OCI-LY3 (cell line): ENCODE data around the gene LSS.

Experiments used
- EZH2phosphoT487 ChIP-seq: fragments of 200-600 bp; shearing (Covaris generic); IDR thresholded peaks from 2 replicates; pipeline ENCODE4 v1.6.1; 2018; ENCODE audit warnings: antibody characterized with exemption, mixed run types, low read depth
- TF ChIP-seq, protein P1 (sequence below): fragments of 200-600, 300-600 bp; sonication (generic); IDR thresholded peaks from 2 replicates; pipeline ENCODE4 v1.5.1; 2014; ENCODE audit warnings: antibody characterized with exemption, low read length, low read depth

DNA sequence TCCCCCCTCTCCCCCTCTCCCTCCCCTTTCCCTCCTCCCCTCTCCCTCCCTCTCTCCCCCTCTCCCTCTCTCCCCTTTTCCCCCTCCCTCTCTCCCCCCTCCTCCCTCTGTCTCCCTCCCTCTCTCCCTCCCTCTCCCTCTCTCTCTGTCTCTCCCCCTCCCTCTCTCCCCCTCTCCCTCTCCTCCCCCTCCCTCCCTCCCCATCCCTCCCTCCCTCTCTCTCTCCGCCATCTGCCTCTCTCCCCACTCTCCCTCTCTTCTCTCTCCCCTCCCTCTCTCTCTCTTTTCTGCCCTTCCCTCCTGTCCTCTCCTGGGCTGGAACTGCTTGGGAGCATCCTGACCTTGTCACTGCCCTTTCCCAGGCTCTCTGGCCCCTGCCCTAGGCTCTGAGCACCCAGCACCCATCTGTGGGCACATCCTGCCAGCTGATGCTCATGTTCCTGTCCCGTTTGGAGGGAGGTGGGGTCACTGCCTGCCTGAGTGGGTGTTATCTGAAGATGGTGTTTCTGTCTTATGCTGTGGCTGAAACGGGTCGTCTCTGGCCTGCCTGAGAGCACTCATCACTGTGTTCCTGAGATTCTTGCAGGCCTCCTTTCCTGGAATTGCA lies 84.0 kb downstream of the LSS start:
- TF ChIP-seq EZH2phosphoT487, result no peak
- TF ChIP-seq, protein P1, sequence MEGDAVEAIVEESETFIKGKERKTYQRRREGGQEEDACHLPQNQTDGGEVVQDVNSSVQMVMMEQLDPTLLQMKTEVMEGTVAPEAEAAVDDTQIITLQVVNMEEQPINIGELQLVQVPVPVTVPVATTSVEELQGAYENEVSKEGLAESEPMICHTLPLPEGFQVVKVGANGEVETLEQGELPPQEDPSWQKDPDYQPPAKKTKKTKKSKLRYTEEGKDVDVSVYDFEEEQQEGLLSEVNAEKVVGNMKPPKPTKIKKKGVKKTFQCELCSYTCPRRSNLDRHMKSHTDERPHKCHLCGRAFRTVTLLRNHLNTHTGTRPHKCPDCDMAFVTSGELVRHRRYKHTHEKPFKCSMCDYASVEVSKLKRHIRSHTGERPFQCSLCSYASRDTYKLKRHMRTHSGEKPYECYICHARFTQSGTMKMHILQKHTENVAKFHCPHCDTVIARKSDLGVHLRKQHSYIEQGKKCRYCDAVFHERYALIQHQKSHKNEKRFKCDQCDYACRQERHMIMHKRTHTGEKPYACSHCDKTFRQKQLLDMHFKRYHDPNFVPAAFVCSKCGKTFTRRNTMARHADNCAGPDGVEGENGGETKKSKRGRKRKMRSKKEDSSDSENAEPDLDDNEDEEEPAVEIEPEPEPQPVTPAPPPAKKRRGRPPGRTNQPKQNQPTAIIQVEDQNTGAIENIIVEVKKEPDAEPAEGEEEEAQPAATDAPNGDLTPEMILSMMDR, result no peak
